K562 (cell line): Measurements from ENCODE around the gene RPTOR. TPM values are rescaled to one million over a fixed set of nuclear protein-coding genes. Genes with fewer than 3 reads are reported as not detected.
A peak's percentile ranks its signal among the peaks of the same experiment; 100 is the strongest.

Experiments used
- CBFA2T2 ChIP-seq: fragments of 450-650 bp; conservative IDR thresholded peaks from 2 replicates; pipeline ENCODE4 v1.6.1; 2017; ENCODE audit warnings: mild to moderate bottlenecking
- KDM1A ChIP-seq, 2 experiments: fragments of 450-650 bp; IDR thresholded peaks; 2 replicates each; pipeline ENCODE4 v1.6.1; 2016; ENCODE audit warnings: mild to moderate bottlenecking in 2 of 2
- L3MBTL2 ChIP-seq: fragments of 450-650 bp; IDR thresholded peaks from 2 replicates; pipeline ENCODE4 v1.6.1; 2016; ENCODE audit warnings: mild to moderate bottlenecking, moderate library complexity
- MEF2D ChIP-seq: conservative IDR thresholded peaks from 2 replicates; pipeline ENCODE4 v1.6.1; 2016; ENCODE audit warnings: low read depth, missing genetic modification characterization, missing compliant biosample characterization
- PCBP2 ChIP-seq: fragments of 200-400 bp; formaldehyde crosslinking; IDR thresholded peaks from 2 replicates; pipeline ENCODE4 v1.6.1; 2018; ENCODE audit warnings: low read length, low read depth, mild to moderate bottlenecking, moderate library complexity; ENCODE audit not compliant: poor library complexity, severe bottlenecking
- PHB2 ChIP-seq: fragments of 450-650 bp; IDR thresholded peaks from 2 replicates; pipeline ENCODE4 v1.6.1; 2017; ENCODE audit warnings: low read depth
- PHTF2 ChIP-seq: fragments of 250-450 bp; sonication (Bioruptor Pico); IDR thresholded peaks from 2 replicates; pipeline ENCODE4 v1.5.0; 2021; ENCODE audit warnings: mild to moderate bottlenecking
- POLR2AphosphoS5 ChIP-seq: IDR thresholded peaks from 2 replicates; pipeline ENCODE4 v1.6.1; 2011; ENCODE audit warnings: mild to moderate bottlenecking, low read depth, low read length, moderate library complexity; ENCODE audit not compliant: control insufficient read depth, insufficient read depth
- SMARCB1 ChIP-seq: IDR thresholded peaks from 2 replicates; pipeline ENCODE4 v1.6.1; 2011; ENCODE audit warnings: improper control_type of control experiment, low read depth; ENCODE audit not compliant: insufficient read length
- SNRNP70 ChIP-seq: fragments of 200-400 bp; formaldehyde crosslinking; optimal IDR thresholded peaks from 2 replicates; pipeline ENCODE3; 2017; ENCODE audit warnings: low read depth, low read length
- SOX6 ChIP-seq: fragments of 450-650 bp; IDR thresholded peaks from 2 replicates; pipeline ENCODE4 v1.6.1; 2014; ENCODE audit warnings: mild to moderate bottlenecking
- TEAD4 ChIP-seq, 2 experiments: sonication (generic) in 1 of 2; formaldehyde crosslinking in 1 of 2; IDR thresholded peaks; 2 replicates each; pipeline versions ENCODE4 v1.6.1 to v1.8.0; 2012 to 2022; ENCODE audit warnings: borderline replicate concordance in 1 of 2, inconsistent platforms in 1 of 2, low read length in 1 of 2, mild to moderate bottlenecking in 1 of 2, missing genetic modification reagents in 1 of 2
- YBX1 ChIP-seq: fragments of 450-650 bp; IDR thresholded peaks from 2 replicates; pipeline ENCODE4 v1.7.1; 2016; ENCODE audit warnings: mild to moderate bottlenecking
- ZBTB7A ChIP-seq: IDR thresholded peaks from 2 replicates; pipeline ENCODE4 v1.6.1; 2011; ENCODE audit warnings: low read depth, mild to moderate bottlenecking, low read length, moderate library complexity, borderline replicate concordance; ENCODE audit not compliant: control insufficient read depth
- ZNF197 ChIP-seq: fragments of 200-800 bp; sonication (Bioruptor generic); IDR thresholded peaks from 2 replicates; pipeline ENCODE4 v1.6.1; 2016; ENCODE audit warnings: low read depth, missing genetic modification characterization, missing compliant biosample characterization
- polyA plus RNA-seq, 8 experiments: library from polyadenylated mRNA; depleted of rRNA in 4 of 8; stranded (reverse) in 5 of 8; unstranded in 3 of 8; fragments of >200 nt; fragmentation: Nextera tagmentation in 2 of 8; fragmentation: Illumina TruSeq in 1 of 8; extraction: Ambion mirVana in 2 of 8; extraction: Trizol in 1 of 8; gene quantifications; 2 replicates each; pipeline versions ENCODE4 v1.2.1 to v1.2.3, GENCODE V29; 2011 to 2014; ENCODE audit warnings: inconsistent platforms in 1 of 8, missing spikeins in 1 of 8
- total RNA-seq, 7 experiments: library from RNA; depleted of rRNA in 6 of 7; stranded (reverse); fragments of >200 nt in 6 of 7; fragmentation: Illumina TruSeq in 2 of 7; extraction: Trizol in 2 of 7; gene quantifications; 2 replicates each; pipeline versions ENCODE4 v1.2.1 to v1.2.3, GENCODE V29; 2011 to 2021; ENCODE audit warnings: low replicate concordance in 1 of 7
- TF ChIP-seq, protein P1 (sequence below), 3 experiments: fragments of 200-800 bp in 1 of 3; fragments of 250-450 bp in 1 of 3; fragments of 450-650 bp in 1 of 3; sonication (Bioruptor Pico) in 1 of 3; sonication (Bioruptor generic) in 1 of 3; formaldehyde crosslinking in 1 of 3; IDR thresholded peaks; 2 replicates each; pipeline versions ENCODE4 v1.6.1 to v1.8.0; 2016 to 2022; ENCODE audit warnings: mild to moderate bottlenecking in 2 of 3, missing genetic modification characterization in 2 of 3, missing compliant biosample characterization in 1 of 3, moderate library complexity in 1 of 3
- TF ChIP-seq, protein P2 (sequence below): sonication (generic); formaldehyde crosslinking; IDR thresholded peaks from 2 replicates; pipeline ENCODE4 v1.8.1; 2023; ENCODE audit warnings: mild to moderate bottlenecking, missing genetic modification reagents
- TF ChIP-seq, protein P3 (sequence below): sonication (generic); formaldehyde crosslinking; IDR thresholded peaks from 2 replicates; pipeline ENCODE4 v1.8.1; 2023; ENCODE audit warnings: mild to moderate bottlenecking, missing genetic modification reagents
- TF ChIP-seq, protein P4 (sequence below): IDR thresholded peaks from 3 replicates; pipeline ENCODE4 v1.6.1; 2011; ENCODE audit warnings: borderline replicate concordance, mild to moderate bottlenecking; ENCODE audit not compliant: insufficient read length, insufficient read depth

Gene RPTOR
- total and polyA plus RNA-seq, 9 of the 15 experiments (the other 6 are each of a cell fraction or from before 2014, with no cell fraction given), result 0.24 to 54.1 (median 10.2) TPM

DNA sequence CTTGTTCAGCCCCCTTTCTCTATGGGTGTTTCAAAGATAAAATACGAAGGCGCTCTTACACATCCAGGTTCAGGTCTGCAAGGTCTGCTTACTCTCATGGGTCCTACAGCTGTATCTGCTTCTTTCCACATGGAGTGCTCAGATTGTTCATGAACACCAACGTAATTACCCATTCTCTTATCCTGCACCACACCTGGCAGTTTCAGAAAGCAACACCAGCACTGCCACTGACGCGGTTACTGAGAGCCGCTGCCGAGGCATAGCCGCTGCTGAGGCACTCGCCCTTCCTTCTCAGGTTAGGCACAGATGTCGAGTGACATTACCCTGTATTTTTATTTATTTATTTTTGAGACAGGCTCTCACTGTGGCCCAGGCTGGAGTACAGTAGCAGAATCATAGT is 147.1 kb downstream of the RPTOR start (continued):
- TF ChIP-seq, protein P1, sequence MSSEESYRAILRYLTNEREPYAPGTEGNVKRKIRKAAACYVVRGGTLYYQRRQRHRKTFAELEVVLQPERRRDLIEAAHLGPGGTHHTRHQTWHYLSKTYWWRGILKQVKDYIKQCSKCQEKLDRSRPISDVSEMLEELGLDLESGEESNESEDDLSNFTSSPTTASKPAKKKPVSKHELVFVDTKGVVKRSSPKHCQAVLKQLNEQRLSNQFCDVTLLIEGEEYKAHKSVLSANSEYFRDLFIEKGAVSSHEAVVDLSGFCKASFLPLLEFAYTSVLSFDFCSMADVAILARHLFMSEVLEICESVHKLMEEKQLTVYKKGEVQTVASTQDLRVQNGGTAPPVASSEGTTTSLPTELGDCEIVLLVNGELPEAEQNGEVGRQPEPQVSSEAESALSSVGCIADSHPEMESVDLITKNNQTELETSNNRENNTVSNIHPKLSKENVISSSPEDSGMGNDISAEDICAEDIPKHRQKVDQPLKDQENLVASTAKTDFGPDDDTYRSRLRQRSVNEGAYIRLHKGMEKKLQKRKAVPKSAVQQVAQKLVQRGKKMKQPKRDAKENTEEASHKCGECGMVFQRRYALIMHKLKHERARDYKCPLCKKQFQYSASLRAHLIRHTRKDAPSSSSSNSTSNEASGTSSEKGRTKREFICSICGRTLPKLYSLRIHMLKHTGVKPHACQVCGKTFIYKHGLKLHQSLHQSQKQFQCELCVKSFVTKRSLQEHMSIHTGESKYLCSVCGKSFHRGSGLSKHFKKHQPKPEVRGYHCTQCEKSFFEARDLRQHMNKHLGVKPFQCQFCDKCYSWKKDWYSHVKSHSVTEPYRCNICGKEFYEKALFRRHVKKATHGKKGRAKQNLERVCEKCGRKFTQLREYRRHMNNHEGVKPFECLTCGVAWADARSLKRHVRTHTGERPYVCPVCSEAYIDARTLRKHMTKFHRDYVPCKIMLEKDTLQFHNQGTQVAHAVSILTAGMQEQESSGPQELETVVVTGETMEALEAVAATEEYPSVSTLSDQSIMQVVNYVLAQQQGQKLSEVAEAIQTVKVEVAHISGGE (CRISPR knock-in tag; IDR thresholded peaks at IDR 0.05), result no peak
- TF ChIP-seq KDM1A (IDR thresholded peaks at IDR 0.05) (0 out of 4 replicates have a peak, but pooled peaks of 1 of the 2 experiments have one; percentile 14), POLR2AphosphoS5 (peak; percentile 36; the same call in 1 of the 2 replicates), PHTF2 (CRISPR knock-in tag) (no peak), MEF2D (tag) (no peak), CBFA2T2 (peak; percentile 58), L3MBTL2 (no peak), ZNF197 (CRISPR knock-in tag) (no peak), PCBP2 (no peak), SOX6 (no peak), SNRNP70 (no peak), SMARCB1 (no peak), PHB2 (no peak), TEAD4 (IDR thresholded peaks at IDR 0.05; ENCODE audit: low read length) (peak; percentile 45; the same call in 1 of the 2 replicates), TEAD4 (CRISPR knock-in tag; IDR thresholded peaks at IDR 0.05; ENCODE audit: borderline replicate concordance) (no peak), ZBTB7A (no peak), YBX1 (no peak)
- TF ChIP-seq, protein P2, sequence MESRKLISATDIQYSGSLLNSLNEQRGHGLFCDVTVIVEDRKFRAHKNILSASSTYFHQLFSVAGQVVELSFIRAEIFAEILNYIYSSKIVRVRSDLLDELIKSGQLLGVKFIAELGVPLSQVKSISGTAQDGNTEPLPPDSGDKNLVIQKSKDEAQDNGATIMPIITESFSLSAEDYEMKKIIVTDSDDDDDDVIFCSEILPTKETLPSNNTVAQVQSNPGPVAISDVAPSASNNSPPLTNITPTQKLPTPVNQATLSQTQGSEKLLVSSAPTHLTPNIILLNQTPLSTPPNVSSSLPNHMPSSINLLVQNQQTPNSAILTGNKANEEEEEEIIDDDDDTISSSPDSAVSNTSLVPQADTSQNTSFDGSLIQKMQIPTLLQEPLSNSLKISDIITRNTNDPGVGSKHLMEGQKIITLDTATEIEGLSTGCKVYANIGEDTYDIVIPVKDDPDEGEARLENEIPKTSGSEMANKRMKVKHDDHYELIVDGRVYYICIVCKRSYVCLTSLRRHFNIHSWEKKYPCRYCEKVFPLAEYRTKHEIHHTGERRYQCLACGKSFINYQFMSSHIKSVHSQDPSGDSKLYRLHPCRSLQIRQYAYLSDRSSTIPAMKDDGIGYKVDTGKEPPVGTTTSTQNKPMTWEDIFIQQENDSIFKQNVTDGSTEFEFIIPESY (CRISPR knock-in tag), result peak; percentile 81
- TF ChIP-seq, protein P3, sequence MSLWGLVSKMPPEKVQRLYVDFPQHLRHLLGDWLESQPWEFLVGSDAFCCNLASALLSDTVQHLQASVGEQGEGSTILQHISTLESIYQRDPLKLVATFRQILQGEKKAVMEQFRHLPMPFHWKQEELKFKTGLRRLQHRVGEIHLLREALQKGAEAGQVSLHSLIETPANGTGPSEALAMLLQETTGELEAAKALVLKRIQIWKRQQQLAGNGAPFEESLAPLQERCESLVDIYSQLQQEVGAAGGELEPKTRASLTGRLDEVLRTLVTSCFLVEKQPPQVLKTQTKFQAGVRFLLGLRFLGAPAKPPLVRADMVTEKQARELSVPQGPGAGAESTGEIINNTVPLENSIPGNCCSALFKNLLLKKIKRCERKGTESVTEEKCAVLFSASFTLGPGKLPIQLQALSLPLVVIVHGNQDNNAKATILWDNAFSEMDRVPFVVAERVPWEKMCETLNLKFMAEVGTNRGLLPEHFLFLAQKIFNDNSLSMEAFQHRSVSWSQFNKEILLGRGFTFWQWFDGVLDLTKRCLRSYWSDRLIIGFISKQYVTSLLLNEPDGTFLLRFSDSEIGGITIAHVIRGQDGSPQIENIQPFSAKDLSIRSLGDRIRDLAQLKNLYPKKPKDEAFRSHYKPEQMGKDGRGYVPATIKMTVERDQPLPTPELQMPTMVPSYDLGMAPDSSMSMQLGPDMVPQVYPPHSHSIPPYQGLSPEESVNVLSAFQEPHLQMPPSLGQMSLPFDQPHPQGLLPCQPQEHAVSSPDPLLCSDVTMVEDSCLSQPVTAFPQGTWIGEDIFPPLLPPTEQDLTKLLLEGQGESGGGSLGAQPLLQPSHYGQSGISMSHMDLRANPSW, result no peak
- TF ChIP-seq, protein P4, sequence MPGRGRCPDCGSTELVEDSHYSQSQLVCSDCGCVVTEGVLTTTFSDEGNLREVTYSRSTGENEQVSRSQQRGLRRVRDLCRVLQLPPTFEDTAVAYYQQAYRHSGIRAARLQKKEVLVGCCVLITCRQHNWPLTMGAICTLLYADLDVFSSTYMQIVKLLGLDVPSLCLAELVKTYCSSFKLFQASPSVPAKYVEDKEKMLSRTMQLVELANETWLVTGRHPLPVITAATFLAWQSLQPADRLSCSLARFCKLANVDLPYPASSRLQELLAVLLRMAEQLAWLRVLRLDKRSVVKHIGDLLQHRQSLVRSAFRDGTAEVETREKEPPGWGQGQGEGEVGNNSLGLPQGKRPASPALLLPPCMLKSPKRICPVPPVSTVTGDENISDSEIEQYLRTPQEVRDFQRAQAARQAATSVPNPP, result no peak
